ENCODE data around the gene PPHLN1.

The PPHLN1 gene, protein sequence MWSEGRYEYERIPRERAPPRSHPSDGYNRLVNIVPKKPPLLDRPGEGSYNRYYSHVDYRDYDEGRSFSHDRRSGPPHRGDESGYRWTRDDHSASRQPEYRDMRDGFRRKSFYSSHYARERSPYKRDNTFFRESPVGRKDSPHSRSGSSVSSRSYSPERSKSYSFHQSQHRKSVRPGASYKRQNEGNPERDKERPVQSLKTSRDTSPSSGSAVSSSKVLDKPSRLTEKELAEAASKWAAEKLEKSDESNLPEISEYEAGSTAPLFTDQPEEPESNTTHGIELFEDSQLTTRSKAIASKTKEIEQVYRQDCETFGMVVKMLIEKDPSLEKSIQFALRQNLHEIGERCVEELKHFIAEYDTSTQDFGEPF

DNA sequence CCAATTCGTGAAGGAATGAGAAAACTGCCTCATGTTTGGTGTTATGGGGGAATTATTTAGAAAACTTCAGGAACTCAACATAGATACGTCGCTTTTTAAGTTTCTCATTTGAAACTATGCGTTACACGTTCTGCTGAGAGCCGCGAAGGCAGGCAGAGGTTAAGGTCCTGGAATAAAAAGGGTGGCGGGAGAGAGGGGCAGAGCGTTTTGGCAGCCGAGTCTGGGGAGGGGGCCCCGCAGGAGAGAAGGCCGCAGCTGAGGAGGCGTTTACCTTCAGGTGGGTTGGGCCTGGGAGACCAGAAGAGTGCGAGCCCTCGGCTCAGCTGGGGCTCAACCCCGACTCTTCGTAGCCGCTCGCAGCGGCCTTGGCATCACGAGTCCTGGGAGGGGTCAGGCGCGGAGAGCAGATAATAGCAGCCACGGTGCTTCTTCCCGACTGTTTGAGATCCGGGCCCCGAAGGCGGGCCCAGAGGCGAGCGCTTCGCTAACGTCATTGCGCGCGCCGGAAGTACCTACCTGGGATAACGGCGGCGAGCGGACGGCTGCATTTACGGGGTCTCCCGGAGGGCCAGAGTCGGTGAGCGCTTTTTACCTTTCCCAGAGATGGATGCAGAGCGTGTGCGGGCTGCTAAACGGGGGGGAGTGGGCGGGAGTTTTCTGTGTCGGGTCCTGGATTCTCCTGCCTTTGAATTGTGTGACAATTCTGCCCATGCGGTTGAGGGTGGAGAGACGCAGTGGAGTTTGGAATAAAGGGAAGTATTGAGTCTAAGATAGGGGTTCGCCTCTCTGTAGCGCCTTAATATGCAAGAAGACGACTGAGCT is at the start of gene PPHLN1, which contains the start of gene ZCRB1:
TSS of gene PPHLN1 (plus strand) at position 515 of the 822 bp plus-strand sequence. CDS start 9,736 bp downstream, outside the sequence.
TSS of gene ZCRB1 (minus strand) at position 442 of the 822 bp plus-strand sequence. CDS start 1,992 bp downstream, outside the sequence.
- DNase-seq: peak; percentile 80

DNA sequence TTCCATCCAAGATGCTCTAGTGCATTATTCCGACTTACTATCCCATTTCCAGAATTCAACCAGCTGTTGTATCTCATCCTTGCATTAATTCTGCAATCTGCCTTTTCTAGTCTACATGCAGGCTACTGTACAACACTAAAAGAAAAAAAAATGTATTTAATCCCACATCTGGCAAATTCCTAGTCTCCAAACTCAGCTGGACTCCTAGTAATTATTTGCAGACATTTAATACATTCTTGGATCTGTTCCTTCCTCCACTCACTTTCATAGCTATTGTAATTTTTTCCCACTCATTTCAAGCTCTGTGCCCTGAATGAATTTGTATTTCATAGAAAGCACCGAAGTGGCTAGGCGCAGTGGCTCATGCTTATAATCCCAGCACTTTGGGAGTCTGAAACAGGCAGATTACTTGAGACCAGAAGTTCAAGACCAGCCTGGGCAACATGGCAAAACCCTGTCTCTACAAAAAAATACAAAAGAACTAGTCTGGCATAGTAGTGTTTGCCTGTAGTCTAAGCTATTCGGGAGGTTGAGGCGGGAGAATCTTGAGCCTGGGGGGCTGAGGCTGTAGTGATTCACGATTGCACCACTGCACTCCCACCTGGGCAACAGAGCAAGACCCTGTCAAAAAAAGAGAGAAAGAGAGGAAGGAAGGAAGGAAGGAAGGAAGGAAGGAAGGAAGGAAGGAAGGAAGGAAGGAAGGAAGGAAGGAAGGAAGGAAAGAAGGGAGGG is 48.4 kb upstream of the PPHLN1 start:
- DNase-seq: no peak

DNA sequence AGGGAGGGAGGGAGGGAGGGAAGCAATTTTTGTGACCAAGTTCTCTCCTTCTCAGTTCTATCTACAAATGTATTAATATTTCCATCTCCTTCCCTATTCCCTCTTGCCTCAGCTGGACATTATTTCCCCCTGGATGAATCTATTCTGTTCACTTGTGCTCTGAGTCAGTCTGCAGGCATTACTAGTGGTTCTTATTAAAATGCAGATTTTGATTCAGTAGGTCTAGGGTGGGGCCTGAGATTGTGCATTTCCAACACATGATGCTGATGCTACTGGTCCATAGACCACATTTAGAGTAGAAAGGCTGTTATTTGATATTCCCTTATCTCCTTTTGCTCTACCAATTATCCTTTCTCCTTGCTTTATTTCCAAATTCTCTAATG is 47.8 kb upstream of the PPHLN1 start:
- no peak for DNase-seq

DNA sequence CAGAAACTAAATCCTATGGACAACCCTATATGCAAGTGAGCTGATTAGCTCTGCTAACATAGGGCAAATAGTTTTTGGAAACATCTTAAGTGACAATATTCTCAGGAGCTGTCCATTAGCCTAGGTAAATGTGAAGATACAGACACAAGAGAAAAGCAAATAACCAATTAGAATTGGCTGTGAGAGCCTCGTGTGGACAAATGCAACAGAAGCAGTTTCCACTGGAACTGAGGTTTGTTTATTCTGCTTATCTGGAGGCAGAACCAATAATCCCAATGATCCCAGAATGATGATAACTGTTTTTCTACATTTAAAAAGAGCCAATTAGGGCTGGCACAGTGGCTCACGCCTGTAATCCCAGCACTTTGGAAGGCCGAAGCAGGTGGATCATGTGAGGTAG is 44.7 kb upstream of the PPHLN1 start:
- no peak for DNase-seq

DNA sequence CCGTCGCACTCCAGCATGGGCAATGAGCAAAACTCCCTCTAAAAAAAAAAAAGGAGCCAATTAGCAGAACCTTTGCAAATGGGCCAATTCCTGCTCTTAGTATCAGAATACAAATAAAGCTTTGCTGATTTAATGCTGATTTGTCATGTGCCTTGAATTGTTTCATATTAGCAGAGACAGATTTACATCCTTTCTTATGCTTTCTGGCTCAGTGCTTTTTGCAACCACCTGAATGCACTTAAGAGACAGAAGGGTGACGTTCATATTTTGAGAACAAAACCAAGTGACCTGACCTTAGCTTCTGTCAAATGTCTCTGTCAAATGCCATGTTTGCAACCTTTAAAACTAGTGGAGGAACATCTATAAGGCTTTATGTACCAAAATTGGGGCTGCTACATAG is 44.1 kb upstream of the PPHLN1 start:
- DNase-seq: no peak

- no peak for DNase-seq
Observed at GRCh38 chr12:42282294-42282693, 43.7 kb upstream of the PPHLN1 start.

DNA sequence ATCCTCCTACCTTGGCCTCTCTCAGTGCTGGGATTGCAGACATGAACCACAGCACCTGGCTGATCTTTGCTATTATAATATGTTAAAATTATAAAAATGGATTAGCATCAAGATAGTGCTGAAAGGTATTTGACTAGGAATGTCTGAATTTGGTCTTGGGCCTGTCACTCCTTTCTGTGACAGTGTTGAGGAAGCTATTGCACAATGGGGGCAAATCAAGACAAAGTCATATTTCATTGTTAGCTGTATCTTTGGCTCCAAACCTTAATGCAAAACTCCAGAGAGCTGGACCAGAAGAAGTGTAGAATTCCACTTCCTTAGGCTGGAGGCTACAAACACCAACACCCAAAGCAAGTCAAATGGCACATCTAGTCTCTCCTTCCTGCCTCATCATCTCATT is 42.2 kb upstream of the PPHLN1 start:
- DNase-seq: no peak

GRCh38 chr12:42284157-42284556 is 41.8 kb upstream of the PPHLN1 start:
- DNase-seq: no peak

- DNase-seq: no peak
Observed at GRCh38 chr12:42284876-42285275, 41.1 kb upstream of the PPHLN1 start.

DNA sequence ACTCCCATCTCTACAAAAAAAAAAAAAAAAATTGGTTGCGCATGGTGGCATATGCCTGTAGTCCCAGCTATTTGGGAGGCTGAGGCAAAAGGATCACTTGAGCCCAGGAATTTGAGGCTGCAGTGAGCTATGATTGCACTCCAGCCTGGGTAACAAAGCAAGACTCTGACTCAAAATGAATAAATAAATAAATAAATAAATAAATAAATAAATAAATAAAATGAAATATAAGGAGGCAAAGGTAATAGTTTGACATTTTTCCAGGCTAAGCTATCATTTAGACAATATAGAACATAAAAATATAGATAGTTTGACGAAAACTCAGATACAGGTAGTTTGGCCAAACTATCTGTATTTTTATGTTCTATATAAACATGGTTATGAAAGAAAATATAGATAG is 40.5 kb upstream of the PPHLN1 start:
- DNase-seq: no peak

GRCh38 chr12:42286741-42287140 is 39.2 kb upstream of the PPHLN1 start:
- DNase-seq: no peak

DNA sequence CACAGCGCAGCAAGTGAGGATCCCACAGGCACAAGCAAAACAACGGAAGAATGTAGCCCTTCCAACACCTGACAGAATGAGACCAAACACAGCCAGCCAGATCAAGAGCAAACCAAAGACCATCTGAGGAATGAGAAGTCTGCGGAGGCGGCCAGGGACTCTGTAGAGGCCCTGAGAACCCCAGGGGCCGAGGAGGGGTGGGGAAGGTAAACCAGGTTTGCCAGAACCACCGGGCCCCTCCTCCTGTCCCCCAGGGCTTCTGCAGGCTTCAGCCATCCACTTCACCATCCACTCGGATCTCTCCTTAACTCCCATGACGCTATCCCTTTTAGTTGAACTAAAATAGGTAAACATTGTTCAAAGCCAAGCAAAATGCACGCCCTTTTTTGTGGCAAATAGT is 37.4 kb upstream of the PPHLN1 start:
- DNase-seq: no peak

GRCh38 chr12:42291680-42292079 is 34.3 kb upstream of the PPHLN1 start:
- no peak for DNase-seq

DNA sequence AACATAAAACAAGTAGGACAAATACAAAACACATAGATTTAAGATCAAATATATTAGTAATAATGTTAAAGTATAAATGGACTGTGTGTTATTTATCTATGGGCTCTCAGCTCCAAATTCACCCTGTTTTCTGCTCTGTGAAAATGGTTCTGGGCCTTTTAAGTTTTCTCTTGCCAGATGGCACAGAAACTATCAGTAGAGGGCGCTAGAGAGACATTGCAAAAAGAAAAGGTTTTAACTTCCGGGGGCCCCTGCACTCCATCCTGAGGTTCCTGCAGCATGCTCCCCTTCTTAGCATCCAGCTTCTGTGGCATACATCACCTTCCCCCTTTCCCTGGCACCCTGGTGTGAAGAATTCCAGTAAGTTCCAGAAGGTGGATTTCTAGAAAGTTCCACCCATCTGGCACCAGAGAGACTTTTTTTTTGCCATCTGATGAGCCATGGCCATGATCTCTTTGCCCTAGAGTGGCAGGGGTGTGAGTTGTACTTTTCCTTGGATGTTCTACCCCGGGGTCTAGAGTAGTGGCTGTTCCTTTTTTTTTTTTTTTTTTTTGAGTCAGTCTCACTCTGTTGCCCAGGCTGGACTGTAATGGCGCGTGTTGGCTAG is 29.4 kb upstream of the PPHLN1 start:
- no peak for DNase-seq

DNA sequence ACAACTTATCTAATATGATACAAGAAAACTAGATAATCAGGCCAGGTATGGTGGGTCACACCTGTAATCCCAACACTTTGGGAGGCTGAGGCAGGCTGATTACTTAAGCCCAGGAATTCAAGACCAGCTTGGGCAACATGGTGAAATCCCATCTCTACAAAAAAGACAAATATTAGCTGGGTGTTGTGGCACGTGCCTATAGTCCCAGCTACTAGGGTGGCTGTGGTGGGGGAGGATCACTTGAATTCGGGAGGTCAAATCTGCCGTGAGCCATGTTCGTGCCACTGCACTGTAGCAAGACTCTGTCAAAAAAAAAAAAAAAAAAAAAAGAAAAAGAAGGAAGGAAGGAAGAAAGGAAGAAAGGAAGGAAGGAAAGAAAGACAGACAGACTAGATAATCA is 27.1 kb upstream of the PPHLN1 start:
- no peak for DNase-seq

- DNase-seq: peak; percentile 81
Observed at GRCh38 chr12:42299392-42300308, 26.3 kb upstream of the PPHLN1 start.

GRCh38 chr12:42306297-42306696 is 19.7 kb upstream of the PPHLN1 start:
- DNase-seq: no peak

- no peak for DNase-seq
Observed at GRCh38 chr12:42308390-42308789, 17.6 kb upstream of the PPHLN1 start.

- DNase-seq: no peak
Observed at GRCh38 chr12:42309996-42310395, 16.0 kb upstream of the PPHLN1 start.

DNA sequence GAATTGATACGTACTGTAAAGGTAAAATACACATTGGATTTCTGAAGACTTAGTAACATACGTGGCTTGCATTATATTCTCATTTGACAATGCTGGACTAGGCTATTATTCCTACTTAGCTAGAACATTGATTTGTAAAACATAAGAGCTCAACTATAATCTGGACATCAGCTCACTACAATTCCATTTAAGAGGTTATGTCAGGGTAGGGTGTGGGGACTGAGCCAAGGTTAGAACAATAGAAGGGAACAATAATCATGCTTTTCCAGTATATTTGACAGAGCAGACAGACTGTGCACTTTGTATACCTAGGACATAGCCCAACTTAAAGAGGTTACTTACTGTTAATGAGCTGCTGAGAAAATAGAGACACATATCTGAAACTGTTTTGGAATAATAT is 10.9 kb upstream of the PPHLN1 start:
- DNase-seq: no peak

DNA sequence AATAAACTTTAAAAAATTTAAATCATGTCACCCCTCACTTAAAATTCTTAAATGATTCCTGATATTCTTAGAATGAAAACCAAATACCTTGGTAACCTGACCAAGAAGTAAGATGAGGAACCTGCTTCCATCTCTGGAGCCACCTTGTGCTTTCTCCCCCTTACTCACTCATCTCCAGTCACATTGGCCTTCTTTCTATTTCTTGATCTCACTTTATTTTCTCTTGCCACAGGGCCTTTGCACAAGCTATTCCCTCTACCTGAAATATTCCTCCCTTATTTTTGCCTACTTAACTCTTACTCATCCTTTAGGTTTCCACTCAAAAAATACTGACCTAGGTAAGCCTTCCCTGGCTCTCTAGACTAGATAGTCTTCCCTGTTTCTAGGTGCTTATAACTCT is 5.2 kb upstream of the PPHLN1 start:
- DNase-seq: no peak

- DNase-seq: no peak
Observed at GRCh38 chr12:42322567-42322966, 3.4 kb upstream of the PPHLN1 start.

Measured in stimulated activated CD4-positive, alpha-beta T cell treated with anti-CD3 and anti-CD28 coated beads, Interleukin-4, amount 100 ng/mL, for 24 hours (primary cell).